Ramos (cell line): ENCODE data around the gene SMAD3.

Experiments used
- in situ Hi-C: fragments of 300-500 bp; cut with MboI; formaldehyde crosslinking; loops from one replicate; pipeline ENCODE4 v1.14.3; 2022; ENCODE audit warnings: low sequenced_read_pairs; ENCODE audit not compliant: unreplicated experiment

Gene SMAD3

DNA sequence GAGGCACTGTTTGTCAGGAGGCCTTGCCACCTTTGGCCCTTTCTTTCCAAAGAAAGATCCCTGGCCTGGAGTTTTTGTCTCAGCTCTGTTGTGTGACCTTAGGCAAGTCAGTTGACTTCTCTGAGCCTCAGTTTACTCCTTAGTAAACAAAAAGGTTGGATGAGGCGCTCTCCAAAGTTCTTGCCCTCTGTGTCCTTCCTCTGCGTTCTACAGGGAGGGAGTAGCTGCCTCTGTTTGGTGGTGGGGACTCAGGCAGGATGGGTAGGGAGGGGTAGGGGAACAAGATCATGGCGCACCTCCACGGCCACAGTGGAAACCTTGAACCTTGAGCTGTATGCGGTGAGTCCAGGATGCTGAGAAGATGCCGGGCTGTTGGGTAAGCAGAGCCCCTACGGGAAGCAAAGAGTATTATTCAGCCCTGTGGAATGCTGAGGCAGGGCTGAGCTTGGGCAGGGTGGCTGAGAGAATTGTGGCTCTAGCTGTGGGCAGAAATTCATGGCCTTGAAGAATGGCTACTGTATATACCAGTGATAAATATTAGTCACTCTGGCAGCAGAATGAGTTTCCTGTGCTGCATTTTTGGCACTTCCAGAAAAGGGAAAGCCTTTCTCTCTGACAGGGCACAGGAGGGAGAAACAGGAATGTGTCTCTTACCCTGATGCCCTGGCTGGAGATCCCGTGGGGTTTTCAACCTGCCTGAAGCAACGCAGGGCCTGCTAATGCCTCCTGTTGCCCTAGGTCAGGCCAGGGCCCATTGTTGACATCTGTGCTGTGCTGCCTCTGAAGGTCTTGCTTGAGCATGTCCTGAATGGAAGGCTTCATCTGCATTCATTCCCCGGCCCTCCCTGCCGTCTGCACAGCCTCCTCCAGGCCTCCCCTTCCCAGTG, 39.9 kb downstream of the SMAD3 start:
- in situ Hi-C loops: no loop called here

DNA sequence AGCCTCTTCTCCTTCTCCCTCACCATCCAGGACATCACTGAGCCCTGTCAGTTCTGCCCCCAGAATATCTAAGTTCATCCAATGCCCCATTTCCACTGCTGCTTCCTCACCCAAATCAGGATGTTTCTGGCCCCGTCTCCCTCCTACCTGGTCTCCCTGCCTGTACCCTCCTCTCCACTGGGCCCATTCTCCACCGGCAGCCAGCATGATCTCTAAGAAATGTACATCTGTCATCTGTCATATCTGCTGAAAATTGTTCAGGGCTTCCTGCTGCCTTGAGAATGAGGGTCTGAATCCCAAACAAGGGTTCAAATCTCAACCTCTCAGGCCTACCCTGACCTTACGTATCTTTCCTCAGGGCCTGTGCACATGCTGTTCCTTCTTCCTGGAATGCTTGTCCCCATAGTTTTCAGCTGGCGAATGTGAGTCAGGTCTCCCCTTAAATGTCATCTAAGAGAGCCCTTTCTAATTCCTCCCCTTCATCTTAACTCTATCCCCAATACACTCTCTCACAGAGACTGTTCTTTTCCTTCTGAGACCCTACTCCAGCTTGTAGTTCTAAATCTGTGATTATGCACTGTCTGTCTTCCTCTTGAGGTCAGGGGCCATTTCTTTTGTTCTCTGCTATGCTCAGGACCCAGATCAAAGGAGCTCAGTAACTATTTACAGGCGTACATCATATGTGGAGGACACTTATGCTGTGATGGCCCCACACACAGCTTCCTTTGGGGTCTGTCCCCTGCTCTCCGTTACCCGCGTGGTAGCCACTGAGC, 40.8 kb downstream of the SMAD3 start:
- in situ Hi-C loops: no loop called here

DNA sequence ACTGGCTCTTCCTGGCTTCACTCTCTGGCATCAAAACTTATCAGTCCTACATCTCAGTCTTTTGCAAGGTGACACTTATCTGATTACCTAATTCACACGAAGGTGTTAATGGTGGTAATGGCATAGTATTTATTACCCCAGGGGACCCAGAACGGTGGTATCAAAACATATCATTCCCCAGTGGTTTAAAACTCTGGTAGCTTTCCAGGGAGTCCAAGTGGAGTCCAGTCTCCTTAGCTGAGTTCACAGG, 41.3 kb downstream of the SMAD3 start:
- in situ Hi-C loops: no loop called here

GRCh38 chr15:67107014-67107812, 41.8 kb downstream of the SMAD3 start:
- in situ Hi-C loops: no loop called here

GRCh38 chr15:67108122-67108961, 42.9 kb downstream of the SMAD3 start:
- in situ Hi-C loops: no loop called here

DNA sequence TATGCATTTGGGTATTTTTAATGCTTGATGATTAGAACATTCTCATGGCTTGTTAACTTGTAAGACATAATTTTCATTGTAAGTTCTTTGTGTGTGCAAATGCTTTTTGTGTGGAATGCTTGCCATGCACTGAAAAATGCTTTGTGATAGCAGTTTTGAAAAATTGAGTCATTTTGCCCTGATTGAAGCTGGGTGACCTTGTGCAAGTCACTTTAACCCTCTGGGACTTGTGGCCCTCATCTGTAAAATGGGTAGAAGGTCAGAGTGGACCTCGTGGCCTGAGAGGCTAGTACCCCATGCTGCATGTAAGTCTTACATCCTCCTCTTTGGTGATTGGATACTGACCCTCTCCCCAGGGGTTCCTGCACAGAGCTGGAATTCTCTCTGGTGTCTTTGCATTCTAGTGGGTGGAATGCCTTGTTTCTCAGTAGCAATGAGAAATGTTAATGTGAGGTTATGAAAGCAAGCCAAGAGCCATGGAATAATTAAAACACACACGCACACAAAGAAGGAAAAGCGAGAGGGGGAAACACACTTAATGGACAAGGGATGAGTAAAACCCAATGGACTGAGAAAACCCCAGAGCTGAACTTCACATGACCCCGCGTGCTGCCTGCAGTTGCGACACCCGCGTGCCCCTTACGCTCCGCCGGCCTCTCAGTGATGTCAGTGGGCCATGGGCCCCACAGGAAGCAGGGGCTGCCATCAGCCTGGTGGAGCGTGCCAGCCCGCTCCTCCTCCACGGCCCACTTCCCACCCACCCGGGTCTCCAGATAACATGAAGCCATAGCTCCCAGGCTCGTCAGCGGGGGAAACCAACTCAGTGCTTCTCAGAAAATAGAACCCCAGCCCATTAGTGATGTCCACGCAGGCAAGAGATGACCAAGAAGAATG, 44.0 kb downstream of the SMAD3 start:
- in situ Hi-C loops: no loop called here

DNA sequence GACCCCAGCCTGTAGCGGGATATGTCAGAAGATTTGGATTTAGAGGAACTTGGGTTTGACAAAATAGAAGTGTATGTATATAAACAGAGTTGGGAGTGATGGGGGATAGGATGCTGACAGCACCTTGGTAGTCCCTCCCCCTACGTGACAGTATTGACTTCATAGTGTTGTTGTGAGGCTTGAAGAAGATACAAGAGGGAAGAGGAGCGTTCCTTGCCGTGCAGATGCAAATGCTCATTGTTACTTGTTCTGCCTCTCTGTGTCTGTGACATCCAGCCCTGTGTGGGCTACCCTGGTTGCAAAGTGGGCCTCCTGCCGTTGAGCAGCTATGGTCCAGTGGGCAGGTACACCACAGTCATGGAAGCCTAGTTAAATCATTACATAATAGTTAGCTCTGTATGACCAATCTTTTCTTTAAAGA, 45.0 kb downstream of the SMAD3 start:
- in situ Hi-C loops: no loop called here

DNA sequence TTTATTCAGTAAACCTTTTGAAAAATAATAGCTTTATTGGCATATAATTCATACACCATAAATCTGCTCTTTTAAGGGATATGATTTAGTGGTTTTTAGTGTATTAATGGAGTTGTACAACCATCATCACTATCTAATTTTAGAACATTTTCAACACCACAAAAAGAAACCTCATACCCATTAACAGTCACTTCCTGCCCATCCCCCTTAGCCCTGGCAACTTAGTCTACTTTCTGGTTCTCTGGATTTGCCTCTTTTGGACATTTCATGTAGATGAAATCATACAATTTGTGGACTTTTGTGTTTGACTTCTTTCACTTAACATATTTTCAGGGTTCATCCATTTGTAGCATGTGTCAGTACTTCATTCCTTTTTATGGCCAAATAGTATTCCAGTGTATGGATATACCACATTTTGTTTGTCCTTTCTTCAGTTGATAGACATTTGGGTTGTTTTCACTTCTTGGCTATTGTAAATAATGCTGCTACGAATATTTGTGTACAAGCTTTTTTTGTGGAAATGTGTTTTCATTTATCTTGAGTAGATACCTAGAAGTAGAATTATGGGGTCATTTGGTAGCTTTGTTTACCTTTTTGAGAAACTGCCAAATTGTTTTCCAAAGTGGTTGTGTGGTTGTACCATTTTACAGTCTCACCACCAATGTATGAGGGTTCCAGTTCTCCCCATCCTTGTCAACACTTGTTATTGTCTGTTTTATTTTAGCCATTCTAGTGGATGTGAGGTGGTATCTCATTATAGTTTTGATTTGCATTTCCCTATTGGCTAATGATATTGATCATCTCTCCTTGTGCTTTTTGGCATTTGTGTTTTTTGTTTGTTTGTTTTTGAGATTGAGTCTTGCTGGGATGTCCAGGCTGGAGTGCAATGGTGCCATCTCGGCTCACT, 45.8 kb downstream of the SMAD3 start:
- in situ Hi-C loops: no loop called here

DNA sequence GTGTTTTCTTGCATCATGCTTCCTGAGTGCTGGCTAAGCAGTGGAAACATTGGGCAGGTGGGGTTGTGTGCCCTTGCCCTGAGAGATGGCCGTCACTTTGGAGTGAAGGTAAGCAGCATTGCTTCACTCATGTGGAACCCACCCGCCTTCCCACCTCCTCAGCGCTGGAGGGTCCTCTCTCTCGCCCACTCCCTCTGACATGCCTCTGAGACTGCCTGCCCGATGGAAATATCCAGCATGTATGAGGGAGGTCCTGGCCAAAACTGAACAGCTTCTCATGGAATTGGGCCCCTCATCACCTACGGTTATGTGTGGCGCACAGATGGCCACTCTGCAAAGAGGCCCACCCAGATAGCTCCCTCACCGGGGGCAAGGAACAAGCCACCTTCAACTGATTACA, 48.6 kb downstream of the SMAD3 start:
- in situ Hi-C loops: no loop called here

- in situ Hi-C loops: no loop called here
Observed at GRCh38 chr15:67114846-67115585, 49.6 kb downstream of the SMAD3 start.

- in situ Hi-C loops: no loop called here
Observed at GRCh38 chr15:67115586-67115969, 50.2 kb downstream of the SMAD3 start.

DNA sequence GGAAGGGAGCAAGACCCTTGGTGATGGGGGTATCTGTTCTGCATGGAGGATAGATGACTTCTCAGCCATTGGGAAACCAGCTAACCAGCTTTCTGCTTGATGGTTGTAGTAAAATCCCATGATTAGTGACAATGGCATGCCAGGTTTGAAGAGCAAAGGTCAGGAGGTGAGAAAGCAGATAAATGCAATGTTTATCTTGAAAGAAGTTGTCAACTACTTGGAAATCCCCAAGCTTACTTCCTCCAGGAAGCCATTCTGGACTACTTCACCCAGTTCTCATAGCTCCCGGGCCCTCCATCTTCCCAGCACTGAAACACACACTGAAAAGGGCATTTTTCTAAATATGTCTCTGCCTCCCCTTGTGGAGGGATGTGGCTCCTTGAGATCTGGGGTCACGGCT, 51.3 kb downstream of the SMAD3 start:
- in situ Hi-C loops: no loop called here

- in situ Hi-C loops: no loop called here
Observed at GRCh38 chr15:67117370-67117769, 52.0 kb downstream of the SMAD3 start.

DNA sequence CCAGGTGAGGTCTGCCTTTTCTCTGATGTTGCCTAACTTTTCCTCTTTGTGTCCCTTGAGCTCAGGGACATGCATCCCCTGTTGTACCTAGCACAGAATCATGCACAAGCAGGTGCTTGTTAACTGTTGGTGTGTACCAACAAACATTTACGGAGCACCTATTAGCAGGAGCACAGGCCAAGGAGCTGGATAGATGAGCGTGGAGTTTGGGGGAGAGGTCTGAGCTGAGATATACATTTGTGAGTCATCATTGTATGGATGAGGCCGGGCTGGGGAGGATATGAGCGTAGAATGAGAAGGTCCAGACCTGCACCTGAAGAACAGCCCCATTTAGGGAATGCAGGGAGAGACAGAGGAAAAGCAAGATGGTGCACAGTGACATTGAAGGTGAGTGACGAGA, 53.4 kb downstream of the SMAD3 start:
- in situ Hi-C loops: no loop called here

GRCh38 chr15:67119238-67119846, 53.9 kb downstream of the SMAD3 start:
- in situ Hi-C loops: no loop called here

- in situ Hi-C loops: no loop called here
Observed at GRCh38 chr15:67120009-67120838, 54.8 kb downstream of the SMAD3 start.
